ENCODE data around the gene CYP17A1.

Gene CYP17A1, protein sequence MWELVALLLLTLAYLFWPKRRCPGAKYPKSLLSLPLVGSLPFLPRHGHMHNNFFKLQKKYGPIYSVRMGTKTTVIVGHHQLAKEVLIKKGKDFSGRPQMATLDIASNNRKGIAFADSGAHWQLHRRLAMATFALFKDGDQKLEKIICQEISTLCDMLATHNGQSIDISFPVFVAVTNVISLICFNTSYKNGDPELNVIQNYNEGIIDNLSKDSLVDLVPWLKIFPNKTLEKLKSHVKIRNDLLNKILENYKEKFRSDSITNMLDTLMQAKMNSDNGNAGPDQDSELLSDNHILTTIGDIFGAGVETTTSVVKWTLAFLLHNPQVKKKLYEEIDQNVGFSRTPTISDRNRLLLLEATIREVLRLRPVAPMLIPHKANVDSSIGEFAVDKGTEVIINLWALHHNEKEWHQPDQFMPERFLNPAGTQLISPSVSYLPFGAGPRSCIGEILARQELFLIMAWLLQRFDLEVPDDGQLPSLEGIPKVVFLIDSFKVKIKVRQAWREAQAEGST

DNA sequence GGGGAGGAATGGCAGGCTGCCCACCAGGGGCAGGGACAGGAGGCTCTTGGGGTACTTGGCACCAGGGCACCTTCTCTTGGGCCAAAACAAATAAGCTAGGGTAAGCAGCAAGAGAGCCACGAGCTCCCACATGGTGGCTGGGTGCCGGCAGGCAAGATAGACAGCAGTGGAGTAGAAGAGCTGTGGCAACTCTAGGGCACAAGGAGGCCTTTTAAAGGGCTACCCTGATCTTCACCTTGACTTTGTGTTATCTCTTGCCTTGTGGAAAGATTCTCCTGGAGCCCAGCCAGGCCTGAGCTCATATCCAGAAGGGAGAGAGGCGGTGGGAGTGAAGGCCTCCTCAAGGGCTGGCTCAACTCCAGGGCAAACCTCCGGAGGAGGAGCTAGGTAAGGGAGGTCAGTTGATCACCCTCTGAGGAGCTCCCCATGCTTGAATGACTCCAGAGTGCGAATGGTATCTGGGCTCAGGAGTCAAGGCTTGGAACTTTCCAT is at the start of gene CYP17A1:
CYP17A1 (minus strand) TSS at position 184 of the 492 bp plus-strand sequence; CDS start at position 132, 52 bp downstream.
- no peak for TF ChIP-seq GATA3 (IDR thresholded peaks at IDR 0.05; ENCODE audit: low read depth, low read length)
- no peak for TF ChIP-seq GATA2 (IDR thresholded peaks at IDR 0.05; ENCODE audit: low read depth, low read length)

DNA sequence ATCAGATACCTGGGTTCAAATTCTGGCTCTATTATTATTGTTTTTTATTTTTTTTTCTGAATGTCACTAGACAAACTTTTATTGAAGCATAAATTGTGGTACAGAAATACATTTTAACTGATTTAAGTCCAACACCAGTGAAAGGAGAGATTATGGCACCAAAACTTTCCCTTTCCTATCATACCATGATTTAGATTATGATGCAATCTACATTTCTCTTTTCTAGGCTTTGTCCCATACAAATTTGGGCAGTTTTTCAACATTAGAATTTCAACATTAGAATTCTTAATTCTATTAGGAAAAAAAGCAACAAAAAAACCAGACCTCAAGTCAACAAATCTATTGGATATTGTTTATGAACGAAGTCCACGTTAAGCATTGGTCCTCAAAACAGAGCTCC is 43.0 kb upstream of the CYP17A1 start:
- TF ChIP-seq GATA2 (IDR thresholded peaks at IDR 0.05; ENCODE audit: low read depth, low read length) (no peak), GATA3 (IDR thresholded peaks at IDR 0.05; ENCODE audit: low read depth, low read length) (no peak)

DNA sequence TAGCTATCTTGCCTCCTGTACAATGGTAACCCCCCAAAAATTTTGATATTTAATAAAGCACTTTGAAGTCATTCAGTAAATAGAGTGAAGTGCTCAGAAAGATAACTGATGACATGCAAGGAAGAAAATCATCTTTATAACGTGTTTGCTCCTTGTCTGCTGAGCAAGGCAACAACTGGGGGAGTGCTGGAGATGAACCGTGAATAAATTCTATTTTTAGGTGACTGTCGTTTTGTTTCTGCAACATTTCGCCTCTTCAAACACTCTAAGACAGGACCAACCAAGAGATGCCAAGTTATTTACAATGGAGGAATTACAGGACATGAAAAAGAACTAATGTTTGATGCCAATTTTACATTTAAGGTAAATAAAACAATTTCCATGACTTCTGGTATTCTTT is 41.4 kb upstream of the CYP17A1 start:
- no peak for TF ChIP-seq GATA3 (IDR thresholded peaks at IDR 0.05; ENCODE audit: low read depth, low read length)
- TF ChIP-seq GATA2 (IDR thresholded peaks at IDR 0.05; ENCODE audit: low read depth, low read length) = no peak

DNA sequence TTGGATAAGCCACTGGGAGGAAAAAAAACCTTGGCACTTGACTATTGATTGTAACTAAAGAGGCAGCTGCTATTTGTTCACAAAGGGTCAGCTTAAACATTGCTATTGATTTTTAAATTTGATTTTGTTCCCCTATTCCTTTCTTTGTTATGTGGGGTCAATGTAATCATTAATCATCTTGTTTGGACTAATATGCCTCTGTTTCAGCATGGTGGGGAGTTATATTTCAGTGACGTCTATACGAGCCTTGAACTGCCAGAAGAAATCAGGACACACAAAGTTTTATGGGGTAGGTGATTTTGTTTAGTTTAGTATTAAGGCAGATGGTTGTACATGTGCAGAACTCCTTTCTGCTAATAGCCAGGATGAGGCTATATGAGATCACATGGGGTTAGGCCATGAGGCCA is 39.5 kb upstream of the CYP17A1 start:
- TF ChIP-seq GATA3 (IDR thresholded peaks at IDR 0.05; ENCODE audit: low read depth, low read length) = no peak
- TF ChIP-seq GATA2 (IDR thresholded peaks at IDR 0.05; ENCODE audit: low read depth, low read length) = no peak

DNA sequence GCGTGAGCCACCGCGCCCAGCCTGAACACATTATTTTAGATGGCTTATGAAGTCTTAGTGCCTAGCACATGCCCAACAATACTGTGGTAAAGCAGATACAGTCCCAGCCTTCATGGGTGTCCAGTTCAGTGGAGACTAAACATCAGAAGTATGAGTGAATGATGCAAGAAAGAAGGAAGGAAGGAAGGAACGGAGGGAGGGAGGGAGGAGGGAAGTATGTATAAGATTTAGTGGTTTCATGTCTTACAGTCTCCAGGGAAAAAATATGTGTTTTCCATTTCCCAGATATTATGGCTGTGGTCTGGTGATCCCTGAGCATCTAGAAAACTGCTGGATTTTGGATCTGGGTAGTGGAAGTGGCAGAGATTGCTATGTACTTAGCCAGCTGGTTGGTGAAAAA is 35.0 kb upstream of the CYP17A1 start:
- TF ChIP-seq GATA2 (IDR thresholded peaks at IDR 0.05; ENCODE audit: low read depth, low read length) (no peak), GATA3 (IDR thresholded peaks at IDR 0.05; ENCODE audit: low read depth, low read length) (no peak)

DNA sequence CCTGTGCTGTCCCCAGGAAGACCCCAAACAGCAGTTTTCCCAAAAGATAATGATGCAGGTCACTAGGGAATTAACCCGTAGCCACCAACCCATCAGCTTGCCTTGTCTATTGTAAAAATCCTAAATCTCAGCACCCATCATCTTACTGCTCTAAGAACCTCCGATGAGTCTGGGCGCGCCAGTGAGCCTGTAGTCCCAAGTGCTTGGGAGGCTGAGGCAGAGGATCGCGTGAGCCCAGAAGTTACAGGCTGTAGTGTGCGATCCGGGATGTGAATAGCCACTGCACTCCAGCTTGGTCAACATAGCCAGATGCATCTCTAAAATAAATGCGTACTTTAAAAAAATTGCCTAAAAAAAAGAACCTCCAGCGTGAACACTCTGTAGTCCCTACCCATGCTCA is 33.0 kb upstream of the CYP17A1 start:
- TF ChIP-seq GATA3 (IDR thresholded peaks at IDR 0.05; ENCODE audit: low read depth, low read length) = no peak
- TF ChIP-seq GATA2 (IDR thresholded peaks at IDR 0.05; ENCODE audit: low read depth, low read length) = no peak

DNA sequence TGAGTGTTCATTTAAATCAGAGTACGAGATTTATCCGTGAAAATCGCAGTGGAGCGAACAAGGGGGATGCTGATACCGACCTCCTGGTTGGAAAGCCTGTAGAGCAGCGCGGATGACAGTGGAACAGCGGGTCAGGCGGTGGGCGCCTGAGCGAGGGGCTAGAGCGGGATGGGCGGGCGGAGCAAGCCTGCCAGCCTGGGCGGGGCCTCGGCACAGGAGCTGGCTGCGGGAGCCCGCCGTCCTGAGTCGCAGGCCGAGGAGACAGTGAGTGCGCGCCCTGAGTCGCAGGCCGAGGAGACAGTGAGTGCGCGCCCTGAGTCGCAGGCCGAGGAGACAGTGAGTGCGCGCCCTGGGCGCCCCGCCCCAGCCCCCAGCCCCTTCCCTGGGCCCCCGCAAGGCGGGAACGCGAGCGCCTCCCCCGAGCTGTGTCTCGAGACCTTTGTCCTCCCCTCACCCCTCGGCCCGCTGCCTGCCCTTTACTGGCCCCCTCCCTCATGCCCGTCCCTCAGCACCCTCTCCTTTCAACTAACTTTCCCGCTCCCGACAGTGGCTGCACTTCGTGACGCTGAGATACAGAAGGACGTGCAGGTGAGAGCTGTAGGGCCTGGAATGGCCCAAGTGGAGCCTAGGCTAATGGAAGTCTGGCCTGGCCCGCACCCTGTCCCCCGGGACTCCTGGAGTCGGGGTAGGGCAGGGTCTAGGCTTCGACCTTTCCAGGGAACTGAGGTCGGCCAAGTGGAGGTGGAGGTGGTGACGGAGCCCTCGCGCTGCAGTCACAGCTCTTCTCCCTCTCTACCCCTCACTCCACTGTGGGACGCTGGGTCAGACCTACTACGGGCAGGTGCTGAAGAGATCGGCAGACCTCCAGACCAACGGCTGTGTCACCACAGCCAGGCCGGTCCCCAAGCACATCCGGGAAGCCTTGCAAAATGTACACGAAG is 32.3 kb upstream of the CYP17A1 start, which contains the start of gene AS3MT:
AS3MT (plus strand) TSS at position 213 of the 941 bp plus-strand sequence; CDS start at position 336, 123 bp downstream.
- TF ChIP-seq GATA3 (IDR thresholded peaks at IDR 0.05; ENCODE audit: low read depth, low read length) (no peak), GATA2 (IDR thresholded peaks at IDR 0.05; ENCODE audit: low read depth, low read length) (no peak)

DNA sequence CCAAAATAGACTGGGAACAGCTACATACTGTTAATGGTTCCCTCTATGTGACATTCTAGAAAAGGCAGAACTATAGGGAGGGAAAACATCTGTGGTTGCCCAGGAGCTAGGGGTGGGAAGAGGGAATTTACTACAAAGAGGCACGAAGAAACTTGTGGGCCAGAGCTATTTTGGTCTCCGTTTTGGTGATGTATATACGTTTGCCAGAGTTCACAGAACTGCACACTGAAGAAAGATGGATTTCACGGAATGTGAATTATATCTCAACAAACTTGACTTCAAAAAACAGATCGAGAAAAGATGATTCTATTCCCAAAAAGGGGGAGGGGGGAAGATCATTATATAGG is 31.7 kb upstream of the CYP17A1 start:
- TF ChIP-seq GATA3 (IDR thresholded peaks at IDR 0.05; ENCODE audit: low read depth, low read length) (no peak), GATA2 (IDR thresholded peaks at IDR 0.05; ENCODE audit: low read depth, low read length) (no peak)

DNA sequence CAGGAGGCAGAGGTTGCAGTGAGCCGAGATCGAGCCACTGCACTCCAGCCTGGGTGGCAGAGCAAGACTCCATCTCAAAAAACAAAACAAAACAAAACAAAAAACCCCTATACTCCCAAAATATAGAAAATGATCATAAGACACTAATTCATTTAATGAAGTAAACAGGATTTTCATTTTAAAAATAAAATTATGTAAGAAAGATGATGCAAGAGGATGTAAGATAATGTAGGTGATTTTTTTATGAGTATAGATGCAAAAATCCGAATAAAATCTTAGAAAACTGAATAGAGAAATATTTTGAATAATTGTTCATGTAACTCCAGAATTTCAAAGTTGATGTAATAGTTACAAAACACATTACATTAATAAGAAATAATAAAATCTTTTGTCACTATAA is 28.4 kb upstream of the CYP17A1 start:
- TF ChIP-seq GATA2 (IDR thresholded peaks at IDR 0.05; ENCODE audit: low read depth, low read length) (no peak), GATA3 (IDR thresholded peaks at IDR 0.05; ENCODE audit: low read depth, low read length) (no peak)

DNA sequence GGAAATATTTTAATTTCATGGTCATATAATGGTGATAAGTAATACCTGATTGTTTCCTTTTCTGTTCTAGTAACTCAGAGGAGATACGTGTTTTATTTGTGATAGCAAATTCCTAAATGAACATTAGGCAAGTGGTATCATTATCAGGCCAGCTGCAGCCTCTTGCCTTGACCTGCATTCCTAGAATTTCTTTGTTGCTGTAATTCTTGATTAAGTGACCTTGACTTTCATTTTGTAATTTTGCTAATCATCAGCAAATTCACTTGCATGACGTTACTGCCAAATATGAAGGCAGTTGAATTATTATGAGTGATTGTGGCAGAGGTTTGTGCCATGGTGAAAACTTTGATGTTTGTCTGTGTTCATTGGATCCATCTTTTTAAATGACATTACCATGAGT is 26.4 kb upstream of the CYP17A1 start:
- no peak for TF ChIP-seq GATA3 (IDR thresholded peaks at IDR 0.05; ENCODE audit: low read depth, low read length)
- TF ChIP-seq GATA2 (IDR thresholded peaks at IDR 0.05; ENCODE audit: low read depth, low read length) = no peak

DNA sequence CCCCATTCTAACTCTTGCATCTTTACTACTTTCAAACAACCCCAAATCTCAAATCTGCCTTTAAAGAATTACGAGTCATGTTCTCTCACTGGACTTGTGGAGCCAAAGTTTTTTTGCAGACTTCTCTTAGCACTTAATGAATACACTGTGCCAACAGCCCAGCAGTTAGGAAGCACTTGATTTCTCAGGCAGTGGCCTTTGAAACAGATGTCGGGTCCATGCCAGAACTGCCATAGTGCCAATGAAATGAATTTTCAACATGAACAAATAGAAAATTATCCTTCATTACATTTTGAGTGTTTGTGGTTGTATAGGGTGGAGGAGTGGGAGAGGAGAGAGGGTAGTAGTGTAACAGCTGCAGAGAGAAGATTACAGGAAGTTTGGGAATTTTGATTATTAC is 22.7 kb upstream of the CYP17A1 start:
- TF ChIP-seq GATA2 (IDR thresholded peaks at IDR 0.05; ENCODE audit: low read depth, low read length) (no peak), GATA3 (IDR thresholded peaks at IDR 0.05; ENCODE audit: low read depth, low read length) (no peak)

DNA sequence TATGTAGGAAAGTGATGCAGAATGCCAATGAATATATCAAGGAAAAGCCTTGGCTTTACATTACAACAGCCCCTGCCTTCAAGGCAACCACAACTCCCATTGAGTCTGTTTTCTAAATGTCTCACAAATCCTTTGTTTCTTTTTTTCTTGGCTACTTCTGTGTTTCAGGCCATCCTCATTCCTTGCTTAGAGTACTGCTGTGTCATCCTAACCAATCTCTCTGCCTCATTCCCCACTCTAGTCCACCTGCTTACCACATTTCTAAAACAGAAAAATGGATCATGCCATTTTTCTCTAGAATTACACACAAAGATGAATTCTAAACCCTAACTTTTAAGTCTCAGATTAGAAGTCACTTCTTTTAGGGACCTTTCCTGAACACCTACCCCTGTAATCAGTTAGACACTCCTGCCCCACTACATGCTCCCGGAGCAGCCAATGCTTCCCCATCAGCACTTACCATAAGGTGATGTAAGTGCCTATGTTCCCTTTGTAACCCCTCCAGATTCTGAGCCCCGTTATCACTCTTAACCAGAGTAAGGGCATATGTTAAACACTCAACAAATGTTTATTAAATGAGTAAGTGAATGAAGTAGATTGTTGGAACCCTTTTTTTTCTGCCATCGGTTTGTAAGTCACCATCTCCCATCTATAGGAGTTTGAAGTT is 19.7 kb upstream of the CYP17A1 start:
- TF ChIP-seq GATA2 (IDR thresholded peaks at IDR 0.05; ENCODE audit: low read depth, low read length) = no peak
- TF ChIP-seq GATA3 (IDR thresholded peaks at IDR 0.05; ENCODE audit: low read depth, low read length) = no peak

DNA sequence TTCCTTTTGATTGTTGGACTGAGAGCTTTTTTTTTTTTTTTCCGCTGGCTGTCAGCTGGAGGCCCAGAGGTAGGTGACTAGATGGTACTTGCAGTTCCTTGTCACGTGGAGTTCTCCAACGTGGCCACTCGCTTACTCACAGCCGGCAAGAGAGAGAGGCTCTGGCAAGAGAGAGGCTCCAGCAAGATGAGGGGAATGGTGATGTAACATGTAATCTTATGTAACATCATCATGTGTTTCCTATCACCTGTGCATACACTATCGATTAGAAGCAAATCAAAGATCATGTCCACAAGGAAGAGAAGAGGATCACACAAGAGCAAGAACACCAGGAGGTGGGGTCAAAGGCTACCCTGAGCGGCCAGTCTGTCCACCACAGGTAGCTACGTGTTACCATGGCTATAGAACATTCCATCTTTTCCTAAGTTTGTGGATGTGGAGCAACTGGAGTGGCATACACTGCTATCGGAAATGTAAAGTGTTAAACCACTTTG is 12.9 kb upstream of the CYP17A1 start:
- TF ChIP-seq GATA2 (IDR thresholded peaks at IDR 0.05; ENCODE audit: low read depth, low read length) (no peak), GATA3 (IDR thresholded peaks at IDR 0.05; ENCODE audit: low read depth, low read length) (no peak)
